PFSK-1 (cell line): ENCODE results near the gene ARHGAP19.

Source experiments
- FOXP2 ChIP-seq: optimal IDR thresholded peaks from 2 replicates; pipeline ENCODE3; 2011; ENCODE audit warnings: borderline replicate concordance, control low read depth, inconsistent platforms; ENCODE audit not compliant: insufficient read depth; ENCODE audit errors: extremely low read length, extremely low read depth
- POLR2AphosphoS5 ChIP-seq: IDR thresholded peaks from 2 replicates; pipeline ENCODE4 v1.6.1; 2012; ENCODE audit warnings: low read depth, mild to moderate bottlenecking, control low read depth, low read length, moderate library complexity
- REST ChIP-seq, 2 experiments: IDR thresholded peaks; 2 replicates each; pipeline versions ENCODE4 v1.6.1 to v1.8.0; 2011 to 2012; ENCODE audit warnings: low read depth in 2 of 2, low read length in 2 of 2, control low read depth in 1 of 2, inconsistent platforms in 1 of 2, mild to moderate bottlenecking in 1 of 2, moderate library complexity in 1 of 2; ENCODE audit not compliant: insufficient read depth in 1 of 2
- TAF1 ChIP-seq: IDR thresholded peaks from 2 replicates; pipeline ENCODE4 v1.6.1; 2012; ENCODE audit warnings: low read length, control low read depth, borderline replicate concordance; ENCODE audit not compliant: insufficient read depth

DNA sequence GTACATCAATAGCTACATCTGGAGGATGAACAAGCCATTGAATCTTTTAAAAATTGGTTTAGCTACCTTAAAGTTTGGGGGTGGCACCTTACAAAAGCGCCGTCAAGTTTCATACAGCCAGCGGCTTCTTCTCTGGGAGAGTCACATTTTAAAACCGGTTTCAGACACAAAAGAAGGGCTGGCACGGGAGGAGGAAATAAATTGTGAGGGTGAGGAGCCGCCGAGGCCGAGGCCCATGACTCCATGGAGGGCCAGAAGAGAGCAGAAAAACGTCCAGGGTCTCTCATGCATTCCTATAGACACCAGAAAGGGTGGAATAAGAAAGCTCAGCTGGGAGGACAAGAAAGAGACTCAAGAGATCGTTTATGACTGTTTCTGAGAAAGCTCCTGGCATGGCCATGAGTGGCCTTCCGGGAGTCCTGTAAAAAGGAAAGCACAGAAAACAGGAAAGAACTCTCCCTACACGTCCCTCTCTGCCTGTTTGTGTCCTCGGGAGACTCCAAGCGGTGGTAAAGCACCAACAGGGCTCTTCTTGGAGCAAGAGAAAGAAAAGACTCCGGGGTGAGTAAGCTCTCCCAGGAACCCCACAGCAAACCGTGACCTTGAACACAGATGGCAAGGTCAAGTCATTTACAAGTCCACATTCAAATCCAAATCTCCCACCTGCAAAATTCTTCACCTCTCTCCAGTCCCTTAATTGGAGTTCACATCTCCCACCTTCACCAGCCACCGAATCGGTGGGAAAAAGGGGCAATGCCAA is 40.3 kb upstream of the ARHGAP19 start:
- TF ChIP-seq TAF1 (peak; percentile 18; the same call in 1 of the 2 replicates), POLR2AphosphoS5 (no peak), FOXP2 (no peak), REST (IDR thresholded peaks at IDR 0.05; ENCODE audit: insufficient read depth in 1 of 2, low read depth in 2 of 2, low read length in 2 of 2) (no peak)
